ENCODE results near the gene DLGAP1.
"Not testable (repeated sequence)": the region's sequence is repeated elsewhere in the genome, so short reads cannot be mapped to it uniquely, and the experiment has no call there.

DLGAP1 gene

GRCh38 chr18:3653263-3653850 lies 801.8 kb downstream of the DLGAP1 start:
- no peak for DNase-seq (ENCODE audit: low read depth)

- DNase-seq (ENCODE audit: low read depth), result peak; percentile 99
These were observed 802.5 kb downstream of the DLGAP1 start for GRCh38 chr18:3652380-3653262.

GRCh38 chr18:3651266-3651665 lies 803.8 kb downstream of the DLGAP1 start:
- no peak for DNase-seq (ENCODE audit: low read depth)

GRCh38 chr18:3650521-3651042 lies 804.5 kb downstream of the DLGAP1 start:
- not testable (repeated sequence) for DNase-seq (ENCODE audit: low read depth)

GRCh38 chr18:3649633-3650426 lies 805.3 kb downstream of the DLGAP1 start:
- peak; percentile 71 for DNase-seq (ENCODE audit: low read depth)

GRCh38 chr18:3649135-3649632 lies 805.9 kb downstream of the DLGAP1 start:
- no peak for DNase-seq (ENCODE audit: low read depth)

- no peak for DNase-seq (ENCODE audit: low read depth)
These were observed 806.5 kb downstream of the DLGAP1 start for GRCh38 chr18:3648641-3649040.

- no peak for DNase-seq (ENCODE audit: low read depth)
These were observed 806.9 kb downstream of the DLGAP1 start for GRCh38 chr18:3648200-3648599.

- DNase-seq (ENCODE audit: low read depth), result no peak
These were observed 807.5 kb downstream of the DLGAP1 start for GRCh38 chr18:3647636-3648035.

GRCh38 chr18:3645384-3646156 lies 809.5 kb downstream of the DLGAP1 start:
- no peak for DNase-seq (ENCODE audit: low read depth)

GRCh38 chr18:3634250-3634939 lies 820.7 kb downstream of the DLGAP1 start:
- DNase-seq (ENCODE audit: low read depth), result no peak

- no peak for DNase-seq (ENCODE audit: low read depth)
These were observed 823.2 kb downstream of the DLGAP1 start for GRCh38 chr18:3631887-3632286.

- DNase-seq (ENCODE audit: low read depth), result no peak
These were observed 828.1 kb downstream of the DLGAP1 start for GRCh38 chr18:3626929-3627458.

GRCh38 chr18:3625742-3626091 lies 829.4 kb downstream of the DLGAP1 start:
- DNase-seq (ENCODE audit: low read depth), result no peak

GRCh38 chr18:3624935-3625741 lies 830.0 kb downstream of the DLGAP1 start:
- DNase-seq (ENCODE audit: low read depth), result peak; percentile 95

GRCh38 chr18:3624546-3624934 lies 830.6 kb downstream of the DLGAP1 start:
- no peak for DNase-seq (ENCODE audit: low read depth)

GRCh38 chr18:3623769-3624545 lies 831.1 kb downstream of the DLGAP1 start:
- peak; percentile 98 for DNase-seq (ENCODE audit: low read depth)

GRCh38 chr18:3620146-3621119 lies 834.7 kb downstream of the DLGAP1 start:
- DNase-seq (ENCODE audit: low read depth), result no peak

Data from HS-27A (cell line).